Measurements from ENCODE around the gene CCDC187. TPM values are rescaled to one million over a fixed set of nuclear protein-coding genes. Genes with fewer than 3 reads are reported as not detected.

The CCDC187 gene
- total RNA-seq, 1 experiment from 2014 or later = not detected

DNA sequence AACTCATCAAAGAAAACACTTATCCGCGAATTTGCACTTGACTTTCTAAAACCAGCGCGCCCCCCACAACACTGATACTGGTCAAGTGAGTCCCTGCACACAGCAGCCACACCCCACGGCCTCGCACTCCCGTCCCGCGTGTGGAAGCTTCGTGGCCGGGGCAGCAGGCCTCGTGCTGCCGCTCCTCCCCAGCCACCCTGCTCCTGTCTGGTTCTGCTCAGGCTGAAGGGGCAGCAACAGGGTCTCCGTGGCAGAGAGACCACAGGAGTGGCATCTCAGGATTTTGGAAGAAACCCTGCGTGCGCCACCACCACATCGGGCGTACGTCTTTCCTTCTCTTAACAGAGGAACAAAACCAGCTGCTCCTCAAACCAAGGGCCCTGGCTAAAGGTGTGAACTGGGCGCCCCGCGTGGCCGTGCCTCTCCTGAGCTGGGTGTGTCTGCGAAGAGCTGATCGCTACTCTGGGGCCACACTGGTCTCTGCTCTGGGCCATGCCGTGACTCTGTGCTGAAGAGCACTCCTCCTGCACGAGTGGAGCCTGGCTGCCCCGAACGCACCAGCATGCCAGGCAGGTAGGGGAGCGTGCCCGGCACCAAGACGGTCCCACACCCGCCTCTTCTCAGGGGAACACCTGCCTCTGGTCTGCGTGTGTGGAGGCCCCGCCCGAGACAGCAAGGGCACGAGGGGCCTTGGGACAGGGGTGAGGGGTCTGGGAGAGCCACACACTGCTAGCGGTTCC, 81.6 kb downstream of the CCDC187 start:
- DNase-seq (ENCODE audit: low read depth, low spot score) = no peak
- in situ Hi-C loops (cut with HindIII; ENCODE audit: low pct_unique_long_range_greater_than_20kb, low sequenced_read_pairs) = no loop called here

DNA sequence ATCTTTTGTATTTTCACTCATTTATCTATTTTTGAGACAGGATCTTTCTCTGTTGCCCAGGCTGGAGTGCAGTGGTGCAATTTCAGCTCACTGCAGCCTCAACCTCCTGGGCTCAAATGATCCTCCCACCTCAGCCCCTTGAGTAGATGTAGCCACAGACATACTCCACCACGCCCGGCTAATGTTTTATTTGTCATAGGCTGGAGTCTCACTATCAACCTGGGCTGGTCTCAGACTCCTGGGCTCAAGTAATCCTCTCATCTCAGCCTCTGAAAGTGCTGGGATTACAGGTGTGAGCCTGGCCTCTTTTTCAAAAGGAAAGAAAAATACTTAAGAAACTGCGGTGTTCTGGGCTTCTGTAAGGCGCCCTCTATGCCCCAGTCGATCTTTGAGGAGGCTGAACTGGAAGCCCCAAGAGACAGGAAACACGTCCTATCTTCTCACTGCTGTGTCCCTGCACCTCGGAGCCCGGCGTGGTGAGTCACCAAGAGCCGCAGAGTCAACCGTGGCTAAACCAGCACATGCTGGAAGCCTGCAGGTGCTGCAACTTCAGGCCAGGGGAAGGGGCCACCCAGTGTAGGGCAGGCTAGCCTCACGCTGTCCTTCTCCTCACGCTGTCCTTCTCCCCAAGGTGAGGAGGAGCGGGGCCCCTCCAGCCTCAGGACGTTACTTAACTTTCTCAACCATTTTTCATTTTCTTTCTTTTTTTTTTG, 83.7 kb downstream of the CCDC187 start:
- in situ Hi-C loops (cut with HindIII; ENCODE audit: low pct_unique_long_range_greater_than_20kb, low sequenced_read_pairs) = no loop called here
- DNase-seq (ENCODE audit: low read depth, low spot score) = no peak

DNA sequence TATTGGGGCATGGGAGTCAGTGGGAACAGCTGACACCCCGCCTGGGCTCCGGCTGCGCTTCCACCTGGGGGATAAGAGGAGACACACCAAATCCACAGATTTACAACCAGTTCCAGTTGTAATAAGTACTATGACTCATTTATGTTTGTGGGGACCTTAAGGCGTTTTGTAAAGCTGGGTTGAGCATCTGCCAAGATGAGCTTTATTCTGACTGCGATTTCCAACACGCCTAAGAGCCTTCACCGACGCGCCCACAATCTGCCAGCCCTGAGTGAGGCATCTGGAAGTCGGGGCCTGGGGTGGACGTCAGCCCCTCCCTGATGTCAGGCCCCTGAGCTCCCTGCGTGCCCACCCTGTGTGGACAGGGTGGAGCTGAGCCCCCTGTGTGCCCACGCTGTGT, 84.6 kb downstream of the CCDC187 start:
- in situ Hi-C loops (cut with HindIII; ENCODE audit: low pct_unique_long_range_greater_than_20kb, low sequenced_read_pairs) = no loop called here
- DNase-seq (ENCODE audit: low read depth, low spot score) = no peak

DNA sequence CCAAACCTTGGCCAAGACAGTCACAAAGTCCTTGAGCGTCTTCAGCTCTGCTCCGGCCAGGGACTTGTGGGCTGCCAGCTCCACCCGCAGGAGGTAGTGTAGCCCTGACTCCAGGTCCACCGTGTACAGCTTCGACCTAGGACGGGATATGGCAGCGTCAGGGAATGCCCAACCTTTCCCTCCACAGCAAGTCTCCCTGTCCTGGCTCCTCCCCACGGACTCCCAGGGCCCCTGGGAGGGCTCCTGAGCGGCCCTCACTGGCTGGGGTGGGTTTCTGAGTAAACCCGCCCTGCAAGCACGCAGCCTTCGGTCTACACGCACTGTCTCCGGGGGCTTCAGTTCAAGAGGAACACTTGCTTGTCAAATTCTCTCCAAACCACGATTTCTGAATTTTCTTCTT, 85.2 kb downstream of the CCDC187 start:
- in situ Hi-C loops (cut with HindIII; ENCODE audit: low pct_unique_long_range_greater_than_20kb, low sequenced_read_pairs) = no loop called here
- no peak for DNase-seq (ENCODE audit: low read depth, low spot score)

DNA sequence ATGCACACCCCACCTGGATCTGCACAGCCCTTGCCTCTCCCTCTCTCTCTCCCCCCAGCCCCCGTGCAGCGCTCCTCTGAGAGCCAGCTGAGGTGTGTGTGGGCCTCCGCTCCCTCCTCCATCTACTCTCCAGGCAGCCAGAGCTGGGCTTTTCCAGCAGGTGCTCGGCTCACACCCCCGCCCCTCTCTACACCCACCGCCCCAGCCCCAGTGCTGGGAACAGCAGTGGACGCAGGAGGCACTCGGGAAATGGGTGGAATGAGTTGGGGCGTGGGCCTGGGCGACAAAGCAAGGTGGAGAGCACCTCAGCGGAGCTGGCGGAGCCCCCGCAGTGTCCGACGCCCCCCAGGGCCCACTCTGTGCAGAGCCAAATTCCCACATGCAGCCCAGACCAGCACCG, 85.6 kb downstream of the CCDC187 start:
- in situ Hi-C loops (cut with HindIII; ENCODE audit: low pct_unique_long_range_greater_than_20kb, low sequenced_read_pairs) = no loop called here
- no peak for DNase-seq (ENCODE audit: low read depth, low spot score)

DNA sequence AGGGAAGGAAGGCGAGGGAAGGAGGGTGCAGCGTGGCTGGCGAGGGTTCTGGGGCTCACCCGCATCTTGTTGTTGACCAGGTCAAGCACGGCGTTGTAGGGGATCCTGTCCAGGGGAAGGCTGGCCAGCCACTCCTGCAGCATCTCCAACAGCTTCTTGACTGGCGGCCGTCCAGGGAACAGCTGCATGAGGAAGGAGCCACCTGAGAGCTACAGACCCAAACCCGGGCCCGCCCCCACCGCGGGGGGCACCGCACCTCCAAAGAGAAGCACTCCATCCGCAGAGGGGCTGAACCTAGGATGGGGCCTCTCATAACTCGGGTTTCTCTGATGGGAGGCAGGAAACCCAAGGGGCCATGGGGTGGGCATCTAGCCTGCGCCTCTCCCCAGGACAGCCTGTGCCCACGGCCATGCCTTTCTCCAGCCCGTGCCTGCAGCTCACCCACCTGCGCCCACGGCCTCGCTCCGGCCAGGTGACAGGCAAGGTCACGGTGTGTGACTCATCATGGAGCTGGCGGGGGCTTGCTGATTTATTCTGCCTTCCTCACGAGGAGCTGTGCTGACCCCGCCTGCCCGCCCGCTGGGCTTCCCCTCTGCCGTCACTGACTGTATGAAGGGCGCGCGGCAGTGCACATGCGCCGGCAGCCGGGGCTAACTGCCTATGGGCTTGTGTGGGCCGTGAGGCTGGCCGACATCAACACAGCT, 87.2 kb downstream of the CCDC187 start:
- in situ Hi-C loops (cut with HindIII; ENCODE audit: low pct_unique_long_range_greater_than_20kb, low sequenced_read_pairs) = no loop called here
- DNase-seq (ENCODE audit: low read depth, low spot score) = no peak

DNA sequence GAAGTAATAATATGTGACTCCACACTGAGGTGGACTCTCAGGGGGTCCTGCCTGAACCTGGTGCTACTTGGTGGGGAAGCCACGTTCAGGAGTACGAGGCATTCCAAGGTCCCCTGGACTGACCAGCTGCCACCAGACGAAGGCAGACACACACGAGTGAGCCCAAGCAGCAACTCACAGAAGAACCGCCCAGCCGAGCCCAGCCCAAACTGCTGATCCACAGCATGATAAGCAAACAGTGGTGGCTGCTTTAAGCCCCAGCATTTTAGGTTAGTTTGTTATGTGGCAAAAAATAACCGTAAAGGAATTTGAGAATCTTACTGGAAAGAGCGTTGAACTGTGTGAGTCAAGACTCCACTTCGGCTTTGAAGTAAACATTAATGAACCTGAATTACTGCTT, 90.2 kb downstream of the CCDC187 start:
- no peak for DNase-seq (ENCODE audit: low read depth, low spot score)
- in situ Hi-C loops (cut with HindIII; ENCODE audit: low pct_unique_long_range_greater_than_20kb, low sequenced_read_pairs) = no loop called here

DNA sequence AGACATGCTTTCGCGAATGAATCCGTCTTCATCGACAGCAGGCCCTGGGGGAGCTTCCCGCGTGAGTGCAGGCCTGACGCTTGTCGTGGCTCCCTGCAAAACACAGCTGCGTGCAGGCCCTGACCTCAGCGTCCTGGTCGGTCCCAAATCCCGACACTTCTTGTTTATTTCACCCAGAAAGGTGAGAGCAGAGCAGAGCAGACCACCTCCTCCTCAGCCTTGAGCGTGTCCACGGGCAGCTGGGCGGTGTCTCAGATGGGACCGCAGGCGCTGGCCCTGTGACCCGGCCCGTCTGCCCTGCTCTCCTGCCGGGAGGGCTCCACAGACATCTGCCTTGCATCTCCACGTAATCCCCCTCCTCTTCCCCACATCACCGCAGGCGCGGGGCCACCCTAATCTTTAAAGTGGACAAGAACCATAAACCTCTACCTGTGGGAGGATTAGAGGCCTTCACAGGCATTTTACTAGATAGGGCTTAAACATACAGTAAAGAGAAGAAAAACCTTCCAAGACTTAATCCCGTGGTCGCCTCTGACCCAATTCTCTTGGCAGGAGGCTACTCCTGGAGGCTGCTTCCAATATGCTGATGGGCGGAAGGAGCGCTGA, 91.4 kb downstream of the CCDC187 start:
- DNase-seq (ENCODE audit: low read depth, low spot score) = no peak
- in situ Hi-C loops (cut with HindIII; ENCODE audit: low pct_unique_long_range_greater_than_20kb, low sequenced_read_pairs) = no loop called here

DNA sequence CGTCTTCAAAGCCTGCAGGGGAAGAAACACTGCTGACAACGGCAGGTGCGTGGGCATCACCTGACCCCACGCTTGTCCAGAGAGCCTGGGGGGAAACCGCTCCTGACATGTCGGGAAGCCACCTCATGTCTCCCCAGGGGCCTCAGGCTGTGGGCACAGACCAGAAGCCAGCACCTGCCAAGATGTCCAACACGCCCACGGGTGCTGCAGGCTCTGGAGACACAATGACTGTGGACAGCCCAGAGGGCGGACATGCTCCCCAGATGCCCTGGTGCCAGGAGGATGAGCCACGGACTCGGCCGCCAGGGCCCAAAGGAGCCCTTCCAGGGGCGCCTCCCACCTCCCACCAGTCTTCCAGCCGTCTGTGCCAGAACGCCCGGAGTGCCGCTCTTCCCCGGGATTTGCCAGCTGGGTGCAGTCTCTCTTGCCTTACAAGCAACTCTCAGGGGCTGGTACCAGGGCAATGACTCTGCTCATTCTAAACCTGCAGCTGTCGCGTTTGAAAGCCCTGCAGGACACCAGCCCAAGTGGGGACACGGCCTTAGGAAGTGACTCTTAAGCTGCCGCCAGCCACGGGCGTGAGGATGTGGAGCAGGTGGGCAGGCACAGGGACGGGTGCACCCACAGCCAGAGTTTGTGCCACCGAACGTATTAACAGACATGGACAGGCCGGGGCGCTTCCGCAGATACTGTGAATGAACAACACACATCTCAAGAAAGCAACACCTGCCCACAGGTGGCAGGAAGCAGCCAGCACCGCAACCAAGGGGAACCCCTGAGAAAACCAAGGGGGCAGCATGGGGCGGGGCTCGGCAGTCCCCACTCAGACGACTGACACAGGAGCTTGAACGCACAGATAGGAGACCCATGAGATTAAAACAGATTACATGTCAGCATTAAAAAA, 92.2 kb downstream of the CCDC187 start:
- in situ Hi-C loops (cut with HindIII; ENCODE audit: low pct_unique_long_range_greater_than_20kb, low sequenced_read_pairs) = no loop called here

DNA sequence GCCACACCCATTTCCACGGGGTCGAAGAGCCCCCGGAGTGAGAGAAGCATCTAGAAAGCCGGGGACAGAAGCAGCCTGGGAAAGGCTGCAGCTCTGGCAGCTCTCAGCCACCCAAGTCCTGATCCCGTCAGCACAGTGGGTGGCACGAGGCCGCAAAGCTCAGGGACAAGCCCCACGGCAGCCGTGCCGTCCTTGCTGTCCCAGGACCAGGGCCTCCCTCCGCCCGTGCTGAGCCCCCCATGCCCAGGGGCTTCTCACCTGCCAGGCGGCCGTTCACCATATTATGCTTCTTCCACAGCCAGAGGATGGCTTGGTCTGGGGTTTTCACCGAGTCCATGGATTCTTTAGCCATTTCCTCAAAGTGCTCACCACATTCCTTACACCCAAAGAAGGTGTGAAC, 92.9 kb downstream of the CCDC187 start:
- in situ Hi-C loops (cut with HindIII; ENCODE audit: low pct_unique_long_range_greater_than_20kb, low sequenced_read_pairs) = no loop called here
- no peak for DNase-seq (ENCODE audit: low read depth, low spot score)

More for the DNA sequence above, 92.2 kb downstream of the CCDC187 start:
- no peak for DNase-seq (ENCODE audit: low read depth, low spot score)

DNA sequence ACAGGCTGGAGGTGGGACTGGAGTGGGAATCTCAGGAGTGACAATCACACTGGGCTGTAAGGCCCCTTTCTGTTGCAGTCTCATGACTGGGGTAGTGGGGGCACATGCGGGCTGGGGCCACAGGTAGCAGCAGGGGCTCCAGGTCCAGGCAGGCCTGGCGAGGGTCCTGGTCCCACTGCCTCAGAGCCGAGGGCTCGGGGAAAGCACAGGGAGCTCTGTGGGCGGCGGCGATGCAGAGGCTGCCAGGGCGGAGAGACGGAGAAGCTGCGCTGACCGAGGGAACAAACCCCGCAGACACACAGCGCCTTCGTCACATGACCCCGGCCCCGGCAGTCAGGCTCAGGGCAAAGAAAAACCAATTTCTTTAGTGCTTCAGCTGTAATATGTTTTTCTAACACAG, 93.6 kb downstream of the CCDC187 start:
- in situ Hi-C loops (cut with HindIII; ENCODE audit: low pct_unique_long_range_greater_than_20kb, low sequenced_read_pairs) = no loop called here
- DNase-seq (ENCODE audit: low read depth, low spot score) = no peak

DNA sequence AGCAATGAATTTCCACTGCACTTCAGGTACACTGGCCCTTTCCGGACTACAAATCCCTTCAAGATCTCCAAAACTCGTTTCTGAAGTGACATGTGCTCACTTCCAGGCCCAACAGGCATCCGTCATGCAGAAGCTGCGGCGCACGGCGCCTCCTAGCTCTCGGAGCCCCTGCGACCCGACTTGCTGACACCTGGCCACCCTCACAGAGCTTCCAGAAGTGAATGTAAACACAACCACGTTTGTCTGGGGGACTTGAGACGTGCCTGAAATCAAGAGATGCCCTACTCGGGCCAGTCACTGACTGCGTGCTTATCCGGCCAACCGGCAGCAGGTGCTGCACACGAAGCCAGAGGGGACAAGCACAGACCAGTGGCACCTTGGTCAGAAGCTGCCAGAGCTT, 94.1 kb downstream of the CCDC187 start:
- DNase-seq (ENCODE audit: low read depth, low spot score) = no peak
- in situ Hi-C loops (cut with HindIII; ENCODE audit: low pct_unique_long_range_greater_than_20kb, low sequenced_read_pairs) = no loop called here

DNA sequence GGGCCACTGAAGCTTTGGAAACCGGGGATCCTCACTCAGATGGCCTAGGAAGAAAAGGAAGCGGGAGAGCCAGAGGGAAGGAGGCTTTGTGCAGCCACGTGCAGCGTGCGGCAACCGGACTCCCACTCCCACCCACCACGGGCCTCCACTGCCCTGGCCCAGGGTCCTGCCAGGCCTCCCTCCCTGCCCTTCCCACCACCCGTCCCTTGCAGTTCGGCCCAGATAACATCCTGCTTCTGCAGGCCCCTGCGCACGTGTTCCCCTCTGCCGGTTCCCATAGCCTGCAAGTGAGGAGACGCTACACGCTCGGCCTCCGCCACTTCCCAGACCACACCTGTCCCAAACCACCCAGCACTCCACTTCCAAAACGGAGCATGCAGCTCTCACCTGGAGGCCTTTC, 94.7 kb downstream of the CCDC187 start:
- DNase-seq (ENCODE audit: low read depth, low spot score) = no peak
- in situ Hi-C loops (cut with HindIII; ENCODE audit: low pct_unique_long_range_greater_than_20kb, low sequenced_read_pairs) = no loop called here

DNA sequence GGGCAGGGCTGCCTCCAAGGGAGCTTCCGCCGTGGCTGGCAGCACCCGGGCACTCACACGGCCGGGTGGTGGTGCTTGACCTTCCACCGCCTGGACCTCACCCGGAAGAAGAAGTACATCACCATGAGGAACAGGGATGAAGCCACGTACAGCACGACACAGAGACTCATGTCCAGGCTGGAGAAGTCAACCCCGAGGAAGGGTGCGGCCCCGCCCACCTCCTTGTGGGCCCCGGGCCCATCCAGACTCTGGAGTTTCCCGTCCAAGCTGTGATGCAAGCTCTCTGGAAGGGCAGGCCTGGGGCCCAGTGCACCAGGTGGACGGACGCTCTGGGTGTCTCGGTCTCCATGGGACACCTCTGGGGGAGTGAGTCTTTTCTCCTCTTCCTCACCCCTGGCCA, 95.2 kb downstream of the CCDC187 start:
- in situ Hi-C loops (cut with HindIII; ENCODE audit: low pct_unique_long_range_greater_than_20kb, low sequenced_read_pairs) = no loop called here
- no peak for DNase-seq (ENCODE audit: low read depth, low spot score)

DNA sequence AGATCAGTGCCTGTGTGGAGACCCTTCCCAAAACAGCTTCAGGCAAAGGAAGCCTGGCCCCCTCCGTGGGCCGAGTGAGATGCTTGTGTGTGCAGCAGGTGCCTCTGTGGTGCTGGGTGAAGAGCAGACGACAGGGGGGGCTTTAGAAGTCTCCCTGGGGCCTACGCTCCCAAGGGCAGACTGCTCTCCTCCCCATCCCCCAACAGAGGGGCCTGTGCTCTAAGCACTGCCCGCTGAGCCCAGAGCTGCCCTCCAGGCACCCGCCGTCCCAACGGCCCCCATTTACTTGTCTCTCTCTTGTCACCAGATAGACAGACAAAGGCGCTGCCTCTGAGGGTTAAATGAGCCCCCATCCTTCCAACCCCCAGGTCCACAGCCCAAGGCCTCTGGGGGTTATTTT, 96.3 kb downstream of the CCDC187 start:
- in situ Hi-C loops (cut with HindIII; ENCODE audit: low pct_unique_long_range_greater_than_20kb, low sequenced_read_pairs) = no loop called here
- no peak for DNase-seq (ENCODE audit: low read depth, low spot score)

DNA sequence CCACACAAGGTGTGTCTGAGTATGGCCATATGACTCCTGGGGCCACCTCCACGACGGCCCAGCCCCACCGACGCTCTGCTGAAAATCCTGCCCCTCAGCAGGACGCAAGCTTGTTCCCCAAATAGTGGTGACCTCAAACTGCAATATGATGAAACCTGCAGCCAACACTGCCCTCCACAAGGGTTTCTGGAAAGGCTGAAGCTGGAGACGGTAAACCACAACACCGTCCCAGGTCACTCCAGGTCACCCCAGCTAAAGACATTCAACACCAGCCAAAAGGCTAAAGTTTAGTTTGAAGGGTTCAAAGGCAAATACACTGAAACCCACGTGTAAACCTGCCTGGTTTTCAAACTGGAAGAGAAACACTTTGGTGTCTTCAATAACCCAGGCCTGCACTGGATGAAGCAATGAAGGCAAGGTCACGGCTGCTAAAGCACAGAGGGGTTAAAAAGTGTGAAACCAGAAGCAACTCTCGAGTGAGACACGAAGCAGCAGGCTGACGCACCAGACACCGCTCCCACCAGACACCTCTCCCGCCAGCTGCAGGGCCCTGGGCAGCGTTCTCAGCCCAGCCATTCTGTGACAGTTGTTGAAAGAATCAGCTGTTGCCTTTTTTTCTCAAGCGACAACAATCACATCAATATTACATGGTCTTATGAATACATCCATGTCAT, 97.2 kb downstream of the CCDC187 start:
- in situ Hi-C loops (cut with HindIII; ENCODE audit: low pct_unique_long_range_greater_than_20kb, low sequenced_read_pairs) = no loop called here

DNA sequence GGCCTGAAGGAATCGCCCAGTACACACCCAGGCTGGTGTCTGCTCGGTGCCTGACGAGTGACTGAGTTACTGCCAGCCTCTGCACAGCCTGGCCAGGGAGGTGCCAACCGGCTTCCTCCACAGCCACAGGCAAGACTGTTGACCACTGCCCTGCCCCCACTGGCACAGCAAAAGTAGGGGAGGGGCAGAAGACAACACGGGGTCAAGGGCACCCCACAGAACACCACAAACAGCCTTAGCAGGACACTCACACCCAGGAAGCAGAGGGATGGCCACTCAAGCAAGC, 98.2 kb downstream of the CCDC187 start:
- in situ Hi-C loops (cut with HindIII; ENCODE audit: low pct_unique_long_range_greater_than_20kb, low sequenced_read_pairs) = no loop called here
- no peak for DNase-seq (ENCODE audit: low read depth, low spot score)

More for the DNA sequence above, 97.2 kb downstream of the CCDC187 start:
- DNase-seq (ENCODE audit: low read depth, low spot score) = no peak
